ENCODE results near the gene TRPV3. TPM values are rescaled to one million over a fixed set of nuclear protein-coding genes. Genes with fewer than 3 reads are reported as not detected.

Gene TRPV3
- total and polyA plus RNA-seq, 8 donors, result 0.21 to 0.99 (median 0.50) TPM

DNA sequence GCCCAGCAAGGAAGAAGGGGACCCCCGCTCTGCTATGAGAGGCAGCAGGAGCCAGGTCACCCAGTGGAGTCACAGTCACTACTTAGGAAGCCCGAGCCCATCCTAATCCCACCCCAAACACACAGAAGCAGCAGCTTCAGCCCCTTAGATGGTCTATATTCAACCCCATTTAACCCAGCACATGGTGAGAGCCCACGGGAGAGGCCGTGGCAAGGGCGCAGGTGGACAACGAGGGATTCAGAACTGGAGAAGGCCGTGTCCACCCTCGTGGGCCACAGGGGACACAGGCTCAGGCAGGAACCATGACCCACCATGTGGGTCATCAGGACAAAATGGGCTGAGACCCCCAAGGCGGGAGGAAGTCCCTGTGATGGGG is 1.6 kb upstream of the TRPV3 start:
- no peak for FAIRE-seq
- no peak overlapping the region for H3K27ac ChIP-seq
- H3K4me1 ChIP-seq, result peaks cover 0 to 6% (median 0%) of the 10 kb centered on the region in 3 donors
- TF ChIP-seq, protein P1, sequence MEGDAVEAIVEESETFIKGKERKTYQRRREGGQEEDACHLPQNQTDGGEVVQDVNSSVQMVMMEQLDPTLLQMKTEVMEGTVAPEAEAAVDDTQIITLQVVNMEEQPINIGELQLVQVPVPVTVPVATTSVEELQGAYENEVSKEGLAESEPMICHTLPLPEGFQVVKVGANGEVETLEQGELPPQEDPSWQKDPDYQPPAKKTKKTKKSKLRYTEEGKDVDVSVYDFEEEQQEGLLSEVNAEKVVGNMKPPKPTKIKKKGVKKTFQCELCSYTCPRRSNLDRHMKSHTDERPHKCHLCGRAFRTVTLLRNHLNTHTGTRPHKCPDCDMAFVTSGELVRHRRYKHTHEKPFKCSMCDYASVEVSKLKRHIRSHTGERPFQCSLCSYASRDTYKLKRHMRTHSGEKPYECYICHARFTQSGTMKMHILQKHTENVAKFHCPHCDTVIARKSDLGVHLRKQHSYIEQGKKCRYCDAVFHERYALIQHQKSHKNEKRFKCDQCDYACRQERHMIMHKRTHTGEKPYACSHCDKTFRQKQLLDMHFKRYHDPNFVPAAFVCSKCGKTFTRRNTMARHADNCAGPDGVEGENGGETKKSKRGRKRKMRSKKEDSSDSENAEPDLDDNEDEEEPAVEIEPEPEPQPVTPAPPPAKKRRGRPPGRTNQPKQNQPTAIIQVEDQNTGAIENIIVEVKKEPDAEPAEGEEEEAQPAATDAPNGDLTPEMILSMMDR (IDR thresholded peaks at IDR 0.05), result no peak
- WGBS, 2 donors, result 70 to 77% methylated on average over 9 of the region's 9 CpGs
- no peak for DNase-seq
- no peak overlapping the region for H3K4me3 ChIP-seq
- intact Hi-C loops (cut with DNase I), result no loop called here
- no peaks in the 10 kb centered on the region for H3K36me3 ChIP-seq
- H3K27me3 ChIP-seq, result no peaks in the 10 kb centered on the region
- no peak for ATAC-seq
- H3K9me3 ChIP-seq, result no peaks in the 10 kb centered on the region

DNA sequence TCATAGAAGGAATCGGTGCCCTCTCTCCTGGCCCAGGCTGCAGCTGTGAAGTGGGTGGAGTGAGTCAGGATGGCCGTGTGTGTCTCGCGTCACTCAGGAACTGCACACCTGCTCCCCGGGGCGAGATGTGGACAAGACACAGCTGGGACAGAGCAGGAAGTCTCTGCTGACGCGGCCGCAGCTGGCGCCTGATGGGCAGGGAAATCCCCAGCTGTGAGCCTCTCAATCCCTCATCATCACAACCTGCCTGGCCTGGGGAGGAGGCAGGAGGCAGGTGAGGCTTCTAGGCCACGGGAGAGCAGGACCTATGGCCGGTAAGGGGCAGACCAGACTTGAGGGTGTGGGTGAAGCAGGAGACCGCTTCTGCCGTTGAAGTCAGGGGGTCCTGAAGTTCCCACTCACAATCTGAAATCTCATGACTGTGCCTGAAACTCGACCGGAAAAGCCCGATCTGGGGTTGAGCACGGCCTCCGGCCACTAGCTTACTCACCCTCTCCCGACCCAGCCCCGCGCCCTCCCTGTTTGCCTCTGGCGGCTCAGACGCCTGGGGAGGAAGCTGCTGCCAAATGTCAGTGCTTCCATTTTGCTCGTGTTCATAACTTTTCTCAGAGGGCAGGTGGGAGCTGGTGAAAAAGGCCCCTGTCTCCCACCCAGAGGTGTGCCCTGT is 1.1 kb upstream of the TRPV3 start:
- Histone ChIP-seq H3K9me3 (no peaks in the 10 kb centered on the region), H3K27ac (peak overlapping the region in 1 of 4 donors; percentile 15), H3K4me1 (peaks cover 0 to 6% (median 0%) of the 10 kb centered on the region in 3 donors), H3K4me3 (no peak overlapping the region), H3K36me3 (no peaks in the 10 kb centered on the region), H3K27me3 (no peaks in the 10 kb centered on the region)
- no peak for FAIRE-seq
- intact Hi-C loops (cut with DNase I), result no loop called here
- DNase-seq, result peak in 2 of 6 donors; percentile 33 to 49
- WGBS, 2 donors, result 44 to 49% methylated on average over 22 to 25 of the region's 25 CpGs
- peak in 3 of 4 donors; percentile 26 to 53 (median 52) for ATAC-seq
- TF ChIP-seq, protein P1 (IDR thresholded peaks at IDR 0.05), result no peak

DNA sequence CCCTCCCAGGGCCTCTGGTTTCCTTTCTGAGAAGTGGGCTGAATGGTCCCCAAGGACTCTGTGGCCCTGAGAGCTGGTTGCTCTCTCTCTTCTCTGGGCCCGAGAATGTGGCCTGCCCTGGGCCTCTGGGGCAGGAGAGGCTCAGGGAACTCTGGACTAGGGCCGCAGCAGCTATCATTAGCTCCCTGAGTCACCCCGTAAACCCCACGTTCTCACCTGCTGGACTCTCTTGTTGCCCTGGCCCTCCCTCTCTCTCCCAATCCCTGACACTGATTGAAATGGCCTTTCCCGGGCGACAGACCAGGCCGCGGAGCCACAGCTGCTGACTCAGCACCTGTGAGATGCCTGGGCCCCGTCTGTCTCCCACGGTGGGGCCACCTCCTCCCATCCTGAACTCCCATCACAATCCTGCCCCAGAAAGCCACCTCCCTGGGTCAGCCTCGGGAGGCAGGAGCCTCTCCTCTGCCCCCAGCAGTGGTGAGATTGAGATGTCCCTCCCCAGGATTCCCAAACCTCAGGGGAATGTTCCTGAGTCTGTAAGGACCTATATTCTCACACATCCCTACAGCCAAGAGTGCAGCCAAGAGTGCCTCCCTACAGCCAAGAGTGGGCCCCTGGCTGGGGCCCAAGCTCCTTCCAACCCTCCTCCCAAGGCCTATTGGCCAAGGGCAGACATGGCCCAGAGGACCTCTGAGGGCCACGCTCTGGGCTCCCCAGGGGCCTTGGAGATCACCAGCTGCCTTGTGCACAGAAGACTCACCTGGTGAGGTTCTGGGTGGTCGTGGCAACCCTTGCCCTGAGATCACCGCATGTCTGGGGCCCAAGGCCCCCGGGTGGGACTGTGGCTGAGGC is 470 bp downstream of the TRPV3 start:
- no peaks in the 10 kb centered on the region for H3K27me3 ChIP-seq
- H3K27ac ChIP-seq, result no peak overlapping the region
- H3K36me3 ChIP-seq, result no peaks in the 10 kb centered on the region
- FAIRE-seq (no peak), DNase-seq (peak in 1 of 6 donors; percentile 20), ATAC-seq (no peak)
- H3K4me1 ChIP-seq, result peaks cover 0 to 6% (median 0%) of the 10 kb centered on the region in 3 donors
- 54 to 56% methylated on average over 15 of the region's 15 CpGs for WGBS, 2 donors
- TF ChIP-seq, protein P1 (IDR thresholded peaks at IDR 0.05), result no peak
- intact Hi-C loops (cut with DNase I), result no loop called here
- no peaks in the 10 kb centered on the region for H3K9me3 ChIP-seq
- no peak overlapping the region for H3K4me3 ChIP-seq

DNA sequence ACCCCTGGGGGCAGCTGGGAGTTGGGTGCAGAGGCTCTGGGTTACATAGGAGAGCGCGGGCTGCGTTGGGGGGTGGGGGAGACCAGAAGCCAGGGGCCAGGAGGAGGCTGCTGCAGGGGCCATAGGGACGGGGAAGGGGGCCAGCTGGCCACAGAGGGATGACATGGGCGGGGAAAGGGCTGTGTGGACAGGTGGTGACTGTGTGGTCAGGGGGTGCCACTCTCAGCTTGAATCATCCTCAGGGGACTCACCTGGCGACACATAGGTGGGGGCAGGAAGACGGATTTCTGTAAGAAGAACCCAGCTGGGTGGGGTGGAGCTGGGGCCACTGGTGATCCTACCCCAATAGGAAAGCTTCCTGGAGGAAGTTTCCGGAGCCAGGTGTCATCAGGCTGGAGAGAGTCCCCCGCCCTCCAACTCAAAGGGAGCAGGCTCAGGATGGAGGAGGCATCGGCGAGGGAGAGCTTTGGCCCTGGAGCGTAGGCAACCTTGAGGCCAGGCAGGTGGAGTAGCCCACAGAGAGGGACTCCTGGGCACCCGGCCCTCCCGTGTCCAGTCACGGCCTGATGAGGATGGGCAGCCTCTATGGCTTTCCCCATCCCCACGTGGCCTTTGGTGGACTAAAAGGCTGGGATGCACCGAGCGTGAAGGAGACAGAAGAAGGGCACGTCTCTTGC is 1.2 kb downstream of the TRPV3 start:
- Histone ChIP-seq H3K36me3 (no peaks in the 10 kb centered on the region), H3K9me3 (no peaks in the 10 kb centered on the region), H3K4me3 (no peak overlapping the region), H3K27me3 (no peaks in the 10 kb centered on the region), H3K27ac (no peak overlapping the region), H3K4me1 (peaks cover 0 to 6% (median 0%) of the 10 kb centered on the region in 3 donors)
- DNase-seq (no peak), FAIRE-seq (no peak), ATAC-seq (no peak)
- intact Hi-C loops (cut with DNase I), result no loop called here
- WGBS, 2 donors, result 88 to 89% methylated on average over 19 of the region's 19 CpGs
- TF ChIP-seq, protein P1 (IDR thresholded peaks at IDR 0.05), result no peak
